Thyroid gland (tissue), 4 donors: ENCODE results near the gene IDS.
"Not testable (repeated sequence)": the region's sequence is repeated elsewhere in the genome, so short reads cannot be mapped to it uniquely, and the experiment has no call there.

Experiments
- POLR2A ChIP-seq, 2 donors: fragments of 450-650 bp; IDR thresholded peaks; one replicate each; pipeline ENCODE4 v1.6.1; 2017; ENCODE audit warnings: antibody characterized with exemption in 2 of 2, mild to moderate bottlenecking in 2 of 2, moderate library complexity in 1 of 2
- TF ChIP-seq, protein P1 (sequence below), 6 experiments: fragments of 200-600 bp in 3 of 6; fragments of 450-650 bp in 3 of 6; sonication (generic) in 3 of 6; IDR thresholded peaks; one replicate each; pipeline ENCODE4 v1.5.1; 2016 to 2019; ENCODE audit warnings: antibody characterized with exemption in 6 of 6, mild to moderate bottlenecking in 2 of 6, inconsistent platforms in 1 of 6, moderate library complexity in 1 of 6

DNA sequence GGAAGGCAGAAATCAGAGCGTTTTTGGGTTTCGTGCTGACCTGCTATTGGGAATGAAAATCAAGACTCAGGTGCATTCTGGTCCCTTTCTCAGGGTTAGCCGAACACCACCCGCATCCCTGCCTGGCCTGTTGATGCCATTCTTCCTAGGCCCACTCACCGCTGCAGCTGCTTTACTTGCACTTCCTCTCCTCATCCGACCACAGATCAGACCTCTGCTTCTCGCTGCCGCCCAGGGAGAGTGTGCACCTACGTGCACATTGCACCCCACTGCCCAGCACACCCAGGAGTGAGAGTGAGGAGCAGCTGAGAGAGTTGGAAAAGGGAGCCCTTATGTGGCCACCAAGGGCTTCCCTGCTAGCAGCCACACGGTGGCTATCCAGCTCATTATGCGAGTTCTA, 32.4 kb upstream of the IDS start:
- TF ChIP-seq, protein P1, sequence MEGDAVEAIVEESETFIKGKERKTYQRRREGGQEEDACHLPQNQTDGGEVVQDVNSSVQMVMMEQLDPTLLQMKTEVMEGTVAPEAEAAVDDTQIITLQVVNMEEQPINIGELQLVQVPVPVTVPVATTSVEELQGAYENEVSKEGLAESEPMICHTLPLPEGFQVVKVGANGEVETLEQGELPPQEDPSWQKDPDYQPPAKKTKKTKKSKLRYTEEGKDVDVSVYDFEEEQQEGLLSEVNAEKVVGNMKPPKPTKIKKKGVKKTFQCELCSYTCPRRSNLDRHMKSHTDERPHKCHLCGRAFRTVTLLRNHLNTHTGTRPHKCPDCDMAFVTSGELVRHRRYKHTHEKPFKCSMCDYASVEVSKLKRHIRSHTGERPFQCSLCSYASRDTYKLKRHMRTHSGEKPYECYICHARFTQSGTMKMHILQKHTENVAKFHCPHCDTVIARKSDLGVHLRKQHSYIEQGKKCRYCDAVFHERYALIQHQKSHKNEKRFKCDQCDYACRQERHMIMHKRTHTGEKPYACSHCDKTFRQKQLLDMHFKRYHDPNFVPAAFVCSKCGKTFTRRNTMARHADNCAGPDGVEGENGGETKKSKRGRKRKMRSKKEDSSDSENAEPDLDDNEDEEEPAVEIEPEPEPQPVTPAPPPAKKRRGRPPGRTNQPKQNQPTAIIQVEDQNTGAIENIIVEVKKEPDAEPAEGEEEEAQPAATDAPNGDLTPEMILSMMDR (IDR thresholded peaks at IDR 0.05) = not testable (repeated sequence)
- TF ChIP-seq POLR2A (IDR thresholded peaks at IDR 0.05) = not testable (repeated sequence)
